H4 (cell line): ENCODE data around the gene HSD17B12. TPM values are rescaled to one million over a fixed set of nuclear protein-coding genes. Genes with fewer than 3 reads are reported as not detected.
A peak's percentile ranks its signal among the peaks of the same experiment; 100 is the strongest.
"Not testable (repeated sequence)": the region's sequence is repeated elsewhere in the genome, so short reads cannot be mapped to it uniquely, and the experiment has no call there.

Source experiments
- DNase-seq: peaks from one replicate; pipeline ENCODE4 v3.0.0-alpha.2; 2015; ENCODE audit warnings: low spot score
- total RNA-seq: library from RNA; depleted of rRNA; stranded (reverse); fragments of >200 nt; shearing (Covaris generic); gene quantifications from 2 replicates; pipeline ENCODE4 v1.2.3, GENCODE V29; 2014; rRNA removed

The HSD17B12 gene
- total RNA-seq, result 65.0 and 81.1 TPM in 2 replicates

DNA sequence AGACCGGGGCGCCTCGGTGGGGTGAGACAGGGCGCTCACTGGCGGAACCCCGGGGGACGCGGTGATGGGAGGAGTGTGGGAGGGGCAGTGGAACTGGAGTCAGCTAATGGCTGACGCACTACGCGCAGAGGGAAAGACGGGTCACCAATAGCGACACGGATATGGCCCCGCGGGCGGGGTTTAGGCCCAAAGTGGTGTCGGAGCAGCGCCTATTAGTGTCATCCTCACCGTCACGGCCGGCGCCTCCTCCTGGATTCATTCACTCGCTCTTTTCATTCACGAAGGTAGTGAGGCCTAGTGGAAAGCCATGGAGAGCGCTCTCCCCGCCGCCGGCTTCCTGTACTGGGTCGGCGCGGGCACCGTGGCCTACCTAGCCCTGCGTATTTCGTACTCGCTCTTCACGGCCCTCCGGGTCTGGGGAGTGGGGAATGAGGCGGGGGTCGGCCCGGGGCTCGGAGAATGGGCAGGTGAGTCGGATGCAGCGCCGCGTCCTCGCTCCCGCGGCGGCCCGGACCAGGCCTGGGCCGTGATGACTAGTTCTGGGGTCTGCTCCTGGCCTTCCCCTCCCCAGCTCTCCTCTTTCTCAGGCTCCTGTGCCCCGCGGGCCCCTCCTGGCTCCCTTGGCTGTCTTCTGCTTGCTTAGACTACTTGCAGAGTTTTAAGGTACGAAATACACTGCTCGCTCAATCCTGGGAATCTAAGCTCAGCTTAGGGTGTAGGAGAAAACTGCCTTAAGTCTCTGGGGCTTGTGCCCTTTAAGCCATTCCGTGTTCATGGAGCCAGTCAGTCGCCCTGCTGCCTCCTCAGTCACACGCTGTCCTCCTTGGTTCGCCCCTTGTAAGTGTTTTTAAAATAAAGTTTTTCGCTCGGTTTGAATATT lies at the start of gene HSD17B12:
Gene HSD17B12, plus strand, starts transcription at position 218 of the 880 bp plus-strand sequence. Its CDS starts 90 bp downstream, at position 308.
- peak; percentile 100 for DNase-seq

DNA sequence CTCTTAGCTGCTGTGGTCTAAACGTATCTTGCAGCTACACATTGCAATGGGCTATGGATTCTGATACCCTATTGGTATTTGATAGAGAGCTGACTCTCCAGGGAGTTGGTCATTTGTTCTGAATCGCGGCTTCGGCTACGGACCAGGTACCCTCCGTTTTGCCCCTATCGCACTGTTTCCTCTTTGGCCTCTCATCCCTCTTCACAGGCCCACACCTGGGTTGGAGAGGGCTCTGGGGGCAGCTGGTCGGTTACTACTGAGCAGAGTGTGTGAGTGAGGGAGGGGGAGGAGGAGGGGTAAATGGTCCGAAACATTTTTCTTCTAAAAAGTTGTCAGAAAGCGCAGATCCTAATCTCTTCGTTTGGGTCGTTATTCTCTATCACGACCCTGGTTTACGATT lies 48.8 kb upstream of the HSD17B12 start:
- DNase-seq, result no peak

DNA sequence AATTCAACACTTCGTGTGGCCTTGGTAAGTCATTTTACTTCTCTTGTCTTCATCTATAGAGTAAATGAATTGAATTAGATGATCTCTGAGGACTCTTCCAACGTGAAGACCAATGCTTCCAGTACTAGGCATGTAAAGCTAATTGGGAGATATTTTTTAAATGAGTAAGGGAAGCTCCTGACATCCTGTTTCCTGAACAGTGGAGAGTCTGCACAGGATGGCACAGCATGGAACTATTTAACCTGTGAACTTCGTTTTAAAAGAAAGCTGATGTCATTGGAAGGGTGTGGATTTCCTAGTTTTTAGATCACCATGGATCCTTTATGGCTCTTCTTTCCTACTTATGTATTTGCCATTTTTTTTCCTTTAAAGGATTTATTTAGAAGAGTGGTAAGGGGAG lies 48.4 kb upstream of the HSD17B12 start:
- DNase-seq, result no peak

- DNase-seq, result no peak
These were observed 41.8 kb upstream of the HSD17B12 start for GRCh38 chr11:43638717-43639116.

GRCh38 chr11:43639224-43639623 lies 41.3 kb upstream of the HSD17B12 start:
- DNase-seq, result no peak

DNA sequence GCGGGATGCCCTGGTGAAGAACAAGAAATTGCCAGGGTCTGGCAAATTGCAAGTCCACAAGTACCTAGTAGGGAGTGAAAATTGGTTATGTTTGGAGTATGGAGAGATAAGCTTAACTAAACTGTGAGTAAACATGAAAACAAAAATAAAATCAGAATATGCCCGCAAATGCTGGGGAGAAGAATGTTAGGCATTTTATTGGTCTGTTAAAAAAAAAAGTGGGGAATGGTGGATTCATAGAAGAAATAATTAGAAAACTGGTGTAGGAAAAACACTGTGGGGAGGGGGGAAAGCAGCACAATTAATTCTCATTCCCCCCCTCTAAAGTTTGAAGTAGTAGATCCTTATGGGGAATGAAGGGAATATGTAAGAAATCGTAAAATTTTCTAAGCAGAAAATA lies 40.6 kb upstream of the HSD17B12 start:
- DNase-seq, result no peak

DNA sequence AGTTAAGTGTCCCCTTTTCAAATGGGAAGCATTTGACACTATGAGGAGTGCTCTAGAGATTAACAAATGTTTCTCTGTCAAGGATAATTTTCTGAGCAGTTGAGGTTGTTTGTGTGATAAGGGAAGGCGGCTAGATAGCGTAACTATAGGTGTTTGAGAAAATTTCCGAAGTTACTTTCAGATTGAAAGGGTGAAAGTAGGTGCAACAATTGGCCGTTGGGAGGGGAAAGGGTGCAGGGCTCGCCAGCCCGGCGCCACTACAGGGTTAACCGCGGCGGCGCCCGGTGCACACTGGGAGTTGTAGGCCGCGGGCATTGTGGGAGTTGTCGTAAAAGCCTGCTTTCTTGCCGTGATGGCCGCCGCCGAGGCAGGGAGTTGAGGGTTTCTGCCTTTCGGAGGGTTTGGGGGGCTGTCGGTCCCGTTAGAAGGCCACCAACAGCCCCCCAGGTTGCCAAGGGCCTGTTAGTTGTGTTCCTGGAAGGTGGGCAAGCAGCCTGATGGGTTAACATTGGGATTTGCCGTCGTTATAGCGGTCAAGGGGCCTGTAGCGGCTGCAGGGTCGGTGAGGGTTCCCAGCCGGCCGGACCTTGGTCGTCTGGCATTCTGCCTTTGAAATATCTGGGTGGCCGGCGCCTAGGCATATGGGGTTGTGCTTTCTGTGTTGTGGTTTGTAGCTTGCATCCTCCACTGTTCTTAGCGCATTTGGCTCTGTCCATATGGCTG lies 36.5 kb upstream of the HSD17B12 start:
- DNase-seq, result peak; percentile 85

DNA sequence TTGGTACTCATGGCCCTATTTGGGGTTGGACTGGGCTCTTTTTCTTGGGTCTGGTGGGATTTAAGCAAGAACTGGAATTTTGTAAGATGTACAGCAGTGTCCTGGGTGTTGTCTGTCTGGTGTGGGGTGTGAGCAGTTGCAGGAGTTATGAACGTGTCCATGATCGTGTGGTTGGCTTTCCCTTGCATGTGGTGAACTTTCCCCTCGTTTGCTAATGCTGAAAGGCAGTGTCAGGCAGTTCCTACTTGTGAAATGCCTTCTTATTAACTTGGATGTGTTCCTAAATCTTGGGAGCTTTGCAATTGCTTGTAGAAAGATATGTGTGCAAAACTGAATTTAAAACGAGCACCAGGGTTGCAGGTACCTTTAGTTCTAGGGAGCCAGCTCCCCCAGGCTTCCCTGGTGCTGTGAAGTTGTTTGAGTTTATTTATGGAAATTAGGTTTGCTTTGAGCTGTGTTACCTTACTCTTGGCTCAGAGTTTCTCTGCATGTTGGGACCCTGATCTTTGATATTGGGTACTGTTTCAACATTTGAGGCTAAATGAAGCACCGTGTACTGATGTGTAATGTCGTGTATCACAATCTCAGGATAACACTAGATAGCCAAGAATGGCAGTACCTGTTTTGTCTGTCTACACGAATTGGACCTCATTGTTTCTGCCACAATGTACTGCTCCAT lies 35.8 kb upstream of the HSD17B12 start:
- no peak for DNase-seq

DNA sequence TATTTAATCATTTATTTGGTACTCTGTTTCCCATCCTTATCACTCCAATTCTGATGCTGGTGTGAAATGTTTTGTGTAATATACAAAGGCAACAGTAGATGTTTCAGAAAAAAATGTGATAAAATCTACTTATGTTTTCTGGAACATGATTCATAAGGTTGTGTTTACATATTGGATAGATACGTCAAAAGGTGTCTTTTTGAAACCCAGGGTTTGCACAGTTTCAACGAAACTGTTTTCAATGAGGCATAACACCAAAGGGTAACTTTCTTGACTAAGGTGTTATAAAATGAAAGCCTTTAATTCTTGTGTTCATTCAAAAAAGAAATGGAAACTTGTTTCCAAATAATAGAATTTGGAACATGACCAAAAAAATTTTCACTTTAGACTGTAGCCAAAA lies 33.8 kb upstream of the HSD17B12 start:
- no peak for DNase-seq

- no peak for DNase-seq
These were observed 31.6 kb upstream of the HSD17B12 start for GRCh38 chr11:43648888-43649287.

- no peak for DNase-seq
These were observed 31.0 kb upstream of the HSD17B12 start for GRCh38 chr11:43649501-43649900.

DNA sequence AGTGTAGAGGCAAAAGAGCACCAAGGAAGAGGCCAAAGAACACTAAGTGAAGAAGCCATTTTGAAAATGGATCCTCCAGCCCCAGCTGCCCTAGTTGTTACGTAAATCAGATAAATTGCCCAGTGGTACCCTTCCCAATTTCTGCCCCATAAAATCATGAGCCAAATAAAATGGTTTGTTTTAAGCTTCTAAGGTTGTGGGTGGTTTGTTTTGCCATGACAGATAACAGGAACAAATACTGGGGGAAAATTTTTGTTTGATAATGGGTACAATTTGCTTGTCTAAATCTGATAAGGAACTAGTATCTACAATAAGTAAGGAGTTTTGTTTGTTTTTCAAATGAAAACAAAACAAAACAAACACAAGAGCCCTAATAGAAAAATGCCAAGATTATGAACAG lies 30.6 kb upstream of the HSD17B12 start:
- DNase-seq, result no peak

DNA sequence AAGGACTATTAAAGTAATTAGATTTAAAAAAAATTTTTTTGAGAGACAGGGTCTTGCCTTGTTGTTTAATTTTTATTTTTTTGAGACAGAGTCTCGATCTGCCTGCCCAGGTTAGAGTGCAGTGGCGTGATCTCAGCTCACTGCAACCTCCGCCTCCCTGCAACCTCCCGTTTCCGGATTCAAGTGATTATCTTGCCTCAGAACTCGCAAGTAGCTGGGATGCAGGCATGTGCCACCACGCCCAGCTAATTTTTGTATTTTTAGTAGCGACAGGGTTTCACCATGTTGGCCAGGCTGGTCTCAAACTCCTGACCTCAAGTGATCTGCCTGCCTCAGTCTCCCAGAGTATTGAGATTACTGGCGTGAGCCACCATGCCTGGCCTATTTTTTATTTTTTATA lies 17.5 kb upstream of the HSD17B12 start:
- DNase-seq, result not testable (repeated sequence)

- no peak for DNase-seq
These were observed 16.2 kb upstream of the HSD17B12 start for GRCh38 chr11:43664295-43664694.

DNA sequence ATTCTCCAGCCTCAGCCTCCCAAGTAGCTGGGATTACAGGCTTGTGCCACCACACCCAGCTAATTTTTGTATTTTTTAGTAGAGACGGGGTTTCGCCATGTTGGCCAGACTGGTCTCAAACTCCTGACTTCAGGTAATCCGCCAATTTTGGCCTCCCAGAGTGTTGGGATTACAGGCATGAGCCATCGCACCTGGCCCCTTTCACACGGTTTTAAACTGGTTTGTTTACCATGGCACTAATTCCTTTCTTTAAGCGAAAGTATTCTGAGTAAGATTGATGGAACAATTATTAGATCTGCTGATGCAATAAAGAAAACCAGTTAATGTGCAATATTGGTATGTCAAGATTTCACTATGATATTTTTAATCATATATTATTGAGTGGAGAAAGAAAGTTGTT lies 9.3 kb upstream of the HSD17B12 start:
- DNase-seq, result not testable (repeated sequence)

GRCh38 chr11:43674560-43674959 lies 6.0 kb upstream of the HSD17B12 start:
- DNase-seq, result no peak

DNA sequence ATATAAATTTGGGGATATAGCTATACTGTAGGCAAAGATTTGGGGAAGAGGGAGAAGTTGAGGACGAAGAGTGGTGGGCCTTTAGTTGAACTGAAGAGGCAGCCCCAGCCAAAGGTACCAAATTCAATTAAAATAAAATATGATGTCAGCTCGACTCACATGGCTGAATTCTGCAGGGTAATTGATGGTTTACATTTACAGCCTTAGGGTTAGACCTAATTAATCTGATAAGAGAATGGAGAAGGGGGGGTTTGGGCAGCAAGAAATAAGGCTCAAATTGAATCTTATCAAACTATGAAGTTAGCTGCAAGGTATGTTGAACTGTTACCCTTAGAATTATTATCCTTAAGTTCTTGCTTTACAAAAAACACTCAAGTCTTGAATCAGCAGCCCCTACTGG lies 3.6 kb upstream of the HSD17B12 start:
- no peak for DNase-seq

DNA sequence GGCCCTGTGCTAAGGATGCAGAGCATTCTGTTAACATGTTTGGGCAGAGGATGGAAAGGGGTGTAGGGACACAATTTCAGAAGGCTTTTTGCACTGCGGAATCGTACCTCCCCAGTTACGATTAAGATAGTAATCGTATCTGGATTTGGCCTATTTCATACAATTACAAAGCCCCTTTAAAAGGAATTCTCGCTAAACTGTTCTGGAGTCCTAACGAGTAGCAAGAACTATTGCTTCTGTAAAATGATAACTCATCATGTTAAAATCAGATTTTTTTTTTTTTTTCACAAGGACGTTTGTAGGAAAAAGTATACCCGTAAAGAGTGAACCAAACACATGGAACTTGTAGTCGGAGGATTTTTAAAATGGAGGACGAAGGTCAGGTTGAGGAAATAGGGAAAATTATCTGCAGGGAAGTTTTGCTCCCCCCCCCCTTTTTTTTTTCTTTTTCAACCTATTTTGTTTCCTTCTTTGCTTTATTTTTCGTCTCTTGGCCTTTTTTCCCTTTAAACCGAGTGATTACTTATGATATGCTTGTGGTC lies 934 bp downstream of the HSD17B12 start:
- no peak for DNase-seq

DNA sequence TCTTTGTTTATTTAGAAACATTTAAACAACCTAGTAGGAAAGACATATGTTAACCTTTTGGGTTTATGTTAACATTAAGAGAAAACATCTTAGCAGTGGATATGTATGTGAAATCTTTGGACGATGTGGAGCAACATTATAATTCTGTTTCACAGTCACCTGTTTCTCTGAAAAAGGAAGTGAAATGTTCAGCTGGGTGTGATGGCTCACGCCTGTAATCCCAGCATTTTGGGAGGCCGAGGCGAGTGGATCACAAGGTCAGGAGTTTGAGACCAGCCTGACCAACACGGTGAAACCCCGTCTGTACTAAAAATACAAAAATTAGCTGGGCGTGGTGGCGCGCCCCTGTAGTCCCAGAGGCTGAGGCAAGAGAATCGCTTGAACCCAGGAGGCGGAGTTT lies 1.5 kb downstream of the HSD17B12 start:
- not testable (repeated sequence) for DNase-seq

DNA sequence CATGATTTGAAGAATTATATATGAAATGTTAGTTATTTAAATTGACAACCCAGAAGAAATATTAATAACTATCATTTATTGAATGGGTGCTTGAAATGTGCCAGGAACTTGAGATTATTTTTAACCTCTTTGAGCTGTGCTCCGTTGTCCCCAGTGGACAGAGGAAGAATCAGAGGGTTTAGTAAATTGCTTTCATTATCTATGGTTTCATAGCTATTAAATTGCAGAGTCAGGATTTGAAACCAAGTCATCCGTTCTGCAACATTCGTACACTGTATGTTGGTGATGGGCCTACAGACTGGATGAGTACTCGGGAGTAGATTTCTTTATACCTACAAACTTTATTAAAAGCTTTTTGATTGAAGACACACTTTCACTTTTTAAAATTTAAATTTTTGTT lies 4.9 kb downstream of the HSD17B12 start:
- DNase-seq, result no peak

- no peak for DNase-seq
These were observed 5.7 kb downstream of the HSD17B12 start for GRCh38 chr11:43686207-43686606.

- no peak for DNase-seq
These were observed 6.7 kb downstream of the HSD17B12 start for GRCh38 chr11:43687120-43687791.
